ENCODE data around the gene SLC22A7. TPM values are rescaled to one million over a fixed set of nuclear protein-coding genes. Genes with fewer than 3 reads are reported as not detected.
A peak's percentile ranks its signal among the peaks of the same experiment; 100 is the strongest.

The SLC22A7 gene
- total and polyA plus RNA-seq, 2 of the 8 experiments (the other 6 are each of a cell fraction or from before 2014, with no cell fraction given): not detected

- no peak for DNase-seq (ENCODE audit: low read depth in 1 of 2, low spot score in 2 of 2)
- Histone ChIP-seq H3K79me1 (ENCODE audit: low read depth, low read length) (no peaks in the 10 kb centered on the region), H3K36me3 (ENCODE audit: control insufficient read depth in 2 of 4, insufficient read depth in 4 of 4, low read length in 3 of 4) (no peaks in the 10 kb centered on the region), H3K4ac (replicated peaks; ENCODE audit: insufficient read length, low read depth, low read length) (no peak overlapping the region), H2BK5ac (ENCODE audit: low read depth, low read length) (no peak overlapping the region), H3K4me3 (ENCODE audit: extremely low read depth in 1 of 4, insufficient read depth in 2 of 4, low read depth in 3 of 4, low read length in 4 of 4) (peak overlapping the region in 1 of 4 experiments; percentile 65; a peak in 1 of 8 replicates), H2BK15ac (ENCODE audit: low read length) (no peak overlapping the region; the same call in 1 of the 2 replicates), H3K14ac (ENCODE audit: insufficient read length) (no peak overlapping the region), H3K27ac (ENCODE audit: low read depth, low read length) (no peak overlapping the region), H3K4me1 (replicated peaks in 1 of 4; ENCODE audit: control insufficient read depth in 3 of 4, insufficient read depth in 4 of 4, low read length in 3 of 4) (peaks cover 0 to 14% (median 9%) of the 10 kb centered on the region in 4 experiments; a peak in 5 of 7 replicates), H2AFZ (ENCODE audit: low read length) (peak overlapping the region; percentile 76; the same call in 1 of the 2 replicates), H4K20me1 (replicated peaks in 1 of 2; ENCODE audit: control insufficient read depth in 1 of 2, insufficient read depth in 2 of 2, low read length in 2 of 2) (no peaks in the 10 kb centered on the region), H4K91ac (replicated peaks; ENCODE audit: insufficient read length, low read length) (no peak overlapping the region), H3K56ac (replicated peaks; ENCODE audit: insufficient read length, low read depth, low read length) (no peak overlapping the region), H4K8ac (ENCODE audit: extremely low read depth, insufficient read depth, low read length) (no peak overlapping the region), H2AK5ac (ENCODE audit: low read depth, low read length) (no peak overlapping the region), H2BK20ac (ENCODE audit: low read length) (0 out of 2 replicates have a peak overlapping the region, but pooled peaks have one; percentile 72), H3K27me3 (replicated peaks in 1 of 4; ENCODE audit: control insufficient read depth in 3 of 4, extremely low read depth in 1 of 4, insufficient read depth in 3 of 4, low read length in 3 of 4) (peaks cover 0 to 28% (median 19%) of the 10 kb centered on the region in 4 experiments; a peak in 5 of 7 replicates), H4K5ac (ENCODE audit: insufficient read length, low read depth, low read length) (no peak overlapping the region), H3K23me2 (ENCODE audit: low read depth, low read length) (no peaks in the 10 kb centered on the region; the same call in 1 of the 2 replicates), H3K9ac (replicated peaks in 1 of 4; ENCODE audit: extremely low read depth in 1 of 4, low read depth in 3 of 4, low read length in 3 of 4) (no peak overlapping the region), H3K79me2 (ENCODE audit: control insufficient read depth in 1 of 2, insufficient read depth in 2 of 2, low read length in 2 of 2) (no peaks in the 10 kb centered on the region), H3K23ac (ENCODE audit: insufficient read length) (no peak overlapping the region), H3K4me2 (ENCODE audit: insufficient read depth in 1 of 2, low read depth in 2 of 2, low read length in 2 of 2) (peak overlapping the region; percentile 44 to 72; a peak in 2 of 4 replicates), H3K18ac (ENCODE audit: extremely low read depth, low read length) (no peak overlapping the region; the same call in 1 of the 2 replicates), H2BK120ac (replicated peaks; ENCODE audit: low read depth, low read length) (no peak overlapping the region), H3K9me3 (ENCODE audit: insufficient read depth in 2 of 2, low read depth in 1 of 2, low read length in 1 of 2) (no peaks in the 10 kb centered on the region), H2BK12ac (ENCODE audit: low read depth, low read length) (peak overlapping the region; percentile 75; the same call in 1 of the 2 replicates)
- CTCF ChIA-PET (ENCODE audit: partially characterized antibody): interaction anchor here (0.9 to 3.9 kb wide), 9 partner anchors 8 to 150 kb away, joined by 3 to 50 read pairs (median 8); partner anchors contain the start of gene SLC22A7
- no peak for FAIRE-seq
- WGBS, 2 experiments (ENCODE audit: extremely low coverage in 1 of 2, insufficient coverage in 1 of 2, insufficient read length in 1 of 2, insufficient replicate concordance in 2 of 2, low coverage in 1 of 2, low lambda C conversion rate in 2 of 2, missing lambda C conversion rate in 1 of 2): 94% methylated on average over 5 of the region's 5 CpGs; no CpG with 5 or more reads in 1 of the 2 experiments
- POLR2A ChIA-PET (ENCODE audit: partially characterized antibody): interaction anchor here (1.4 to 2.6 kb wide), 2 partner anchors 18 to 56 kb away, joined by 3 to 5 read pairs; partner anchors contain the start of gene DNPH1
- TF ChIP-seq MAX (IDR thresholded peaks at IDR 0.05) (no peak), SIRT6 (IDR thresholded peaks at IDR 0.05; ENCODE audit: low read length) (no peak), BACH1 (IDR thresholded peaks at IDR 0.05; ENCODE audit: low read length) (no peak), KDM5A (IDR thresholded peaks at IDR 0.05; ENCODE audit: low read length) (no peak), KDM4A (IDR thresholded peaks at IDR 0.05; ENCODE audit: low read depth, low read length, severe bottlenecking) (no peak), JUND (IDR thresholded peaks at IDR 0.05; ENCODE audit: low read length) (no peak), JUN (IDR thresholded peaks at IDR 0.05; ENCODE audit: low read depth, low read length) (no peak), CBX8 (IDR thresholded peaks at IDR 0.05; ENCODE audit: borderline replicate concordance, low read depth, low read length) (no peak), TEAD4 (IDR thresholded peaks at IDR 0.05; ENCODE audit: low read depth, low read length) (no peak), CREB1 (IDR thresholded peaks at IDR 0.05) (no peak), NRF1 (IDR thresholded peaks at IDR 0.05; ENCODE audit: low read depth, low read length) (no peak), HDAC6 (IDR thresholded peaks at IDR 0.05; ENCODE audit: low read depth, low read length) (no peak), KDM1A (IDR thresholded peaks at IDR 0.05; ENCODE audit: borderline replicate concordance, low read length) (no peak), TAF7 (optimal IDR thresholded peaks at IDR 0.05; ENCODE audit: borderline replicate concordance, low read depth, low read length) (no peak), CHD1 (IDR thresholded peaks at IDR 0.05; ENCODE audit: low read depth, low read length) (no peak)
Measured at GRCh38 chr6:43285832-43286231, 12.2 kb upstream of the SLC22A7 start.
